NCI-H146 treated with DMSO at 0.1 percent for 48 hours (cell line): ENCODE data around the gene BMAL2.

ENCODE experiments used
- DNase-seq: peaks from one replicate; lab custom pipeline; 2025; ENCODE audit not compliant: unreplicated experiment; lab: John Stamatoyannopoulos, UW

BMAL2 gene

GRCh38 chr12:27319409-27319808 is 13.2 kb upstream of the BMAL2 start:
- no peak for DNase-seq

DNA sequence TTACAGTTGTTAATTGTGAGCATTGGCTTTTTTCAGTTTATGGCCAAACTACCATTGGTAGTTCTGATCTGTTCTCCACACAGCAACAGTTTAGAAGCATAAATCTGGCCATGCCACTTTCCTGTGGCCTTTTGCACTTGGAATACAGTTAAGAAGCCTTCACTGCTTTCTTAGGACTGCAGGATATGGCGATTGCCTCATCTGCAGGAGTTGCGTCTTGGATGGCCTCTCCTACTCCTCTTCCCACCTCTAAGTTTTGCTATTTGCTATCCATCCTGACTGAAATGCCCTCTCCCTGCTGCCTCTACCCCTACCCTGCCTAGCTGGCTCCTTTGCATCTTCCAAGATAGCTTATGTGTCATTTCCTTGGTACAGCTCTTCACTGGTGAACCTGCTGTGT is 12.8 kb upstream of the BMAL2 start:
- no peak for DNase-seq

DNA sequence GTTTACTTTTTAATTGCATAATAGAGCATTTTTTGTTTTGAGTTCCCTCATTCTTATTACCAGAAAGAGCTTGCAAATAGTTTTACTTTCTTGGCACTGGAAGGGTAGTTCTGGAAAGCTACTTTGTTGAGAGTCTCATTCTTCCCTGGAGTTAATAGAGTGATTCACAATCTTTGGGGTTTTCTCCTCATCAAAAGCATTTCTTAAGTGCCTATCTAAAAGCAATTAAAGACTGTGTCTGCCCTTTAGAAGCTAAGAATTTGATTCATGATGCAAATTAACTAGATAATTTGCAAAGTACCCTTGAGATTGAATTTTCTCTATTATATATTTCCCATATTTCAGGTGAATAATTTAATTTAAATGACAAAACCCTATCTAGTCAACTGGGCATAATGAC is 8.1 kb upstream of the BMAL2 start:
- DNase-seq: no peak

DNA sequence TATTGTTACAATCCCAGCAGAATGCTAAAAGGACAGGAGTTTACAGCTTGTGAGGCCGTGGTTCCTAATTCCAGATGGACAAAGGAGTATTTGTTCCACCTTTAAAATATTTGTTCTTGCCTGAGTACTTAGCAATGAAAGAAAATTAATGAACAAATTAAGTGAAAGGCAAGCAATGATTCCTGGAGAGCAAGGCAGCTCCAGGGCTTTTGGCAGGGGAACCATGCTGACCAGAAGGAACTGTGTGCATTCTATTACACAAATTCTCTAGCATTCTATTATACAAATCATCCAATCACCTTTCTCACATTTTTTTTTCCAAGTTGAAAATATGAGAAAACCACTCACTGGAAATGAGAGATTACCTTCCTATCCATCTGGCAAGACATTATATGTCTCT is 1.8 kb upstream of the BMAL2 start:
- no peak for DNase-seq

DNA sequence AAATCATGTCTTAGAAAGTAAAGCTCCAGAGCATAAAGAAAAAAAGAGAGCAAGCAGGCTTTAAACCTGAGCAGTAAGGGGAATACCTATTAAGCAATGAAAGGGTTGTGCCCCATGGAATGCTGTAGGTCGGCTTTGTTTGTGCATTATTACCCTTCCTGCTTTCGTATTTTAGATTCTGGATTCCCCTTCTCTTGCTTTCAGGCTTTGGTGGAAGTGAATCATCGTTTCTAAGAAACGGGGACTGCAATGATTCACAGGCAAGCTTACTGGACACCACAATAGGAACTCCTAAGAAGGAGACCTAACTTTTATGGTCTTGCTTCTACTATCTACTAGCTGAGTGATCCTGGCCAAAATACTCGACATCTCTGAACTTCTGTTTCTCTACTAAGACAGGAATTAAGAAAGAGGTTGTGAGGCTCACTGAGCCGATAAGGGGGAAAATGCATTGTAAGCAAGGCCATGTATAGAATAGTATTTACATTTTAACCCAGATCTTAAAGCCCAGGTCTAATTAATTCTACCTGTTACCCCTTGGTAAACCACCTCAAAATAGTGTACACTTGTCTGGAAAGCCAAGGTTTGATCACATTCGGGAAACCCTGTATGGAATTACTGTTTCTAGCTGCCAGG is 1.2 kb upstream of the BMAL2 start:
- DNase-seq: no peak

GRCh38 chr12:27331927-27332324 is 710 bp upstream of the BMAL2 start:
- no peak for DNase-seq

- DNase-seq: no peak
Observed at GRCh38 chr12:27332407-27332713, 276 bp upstream of the BMAL2 start.

DNA sequence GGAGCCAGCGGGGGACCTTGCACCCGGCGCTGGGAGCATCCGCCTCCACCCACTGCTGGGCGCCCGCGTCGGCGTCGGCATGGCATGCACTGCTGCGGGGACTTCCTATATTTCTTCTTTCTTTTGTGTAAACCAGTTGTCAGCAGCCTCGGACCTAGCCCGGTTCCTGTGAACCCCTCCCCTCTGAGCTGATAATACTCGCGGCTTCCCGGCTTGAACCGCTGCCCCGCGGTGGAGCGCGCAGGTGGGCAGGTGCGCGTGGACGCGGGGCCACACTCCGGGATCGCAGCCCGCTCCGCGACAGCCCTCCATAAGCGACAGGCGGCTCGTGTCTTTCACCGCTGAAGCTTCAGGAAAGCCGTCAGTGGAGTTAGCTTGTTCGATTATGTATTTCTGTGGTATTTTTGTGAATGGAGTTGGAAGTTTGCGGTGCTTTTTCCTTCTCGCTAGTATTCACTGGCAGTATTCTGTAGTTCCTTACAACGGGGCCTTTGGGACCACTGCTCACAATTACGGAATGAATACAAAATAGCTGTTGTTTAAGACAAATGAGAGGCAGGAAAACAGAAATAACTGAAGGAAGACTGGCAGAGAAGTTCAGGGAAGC is 870 bp downstream of the BMAL2 start:
- DNase-seq: peak; percentile 23

DNA sequence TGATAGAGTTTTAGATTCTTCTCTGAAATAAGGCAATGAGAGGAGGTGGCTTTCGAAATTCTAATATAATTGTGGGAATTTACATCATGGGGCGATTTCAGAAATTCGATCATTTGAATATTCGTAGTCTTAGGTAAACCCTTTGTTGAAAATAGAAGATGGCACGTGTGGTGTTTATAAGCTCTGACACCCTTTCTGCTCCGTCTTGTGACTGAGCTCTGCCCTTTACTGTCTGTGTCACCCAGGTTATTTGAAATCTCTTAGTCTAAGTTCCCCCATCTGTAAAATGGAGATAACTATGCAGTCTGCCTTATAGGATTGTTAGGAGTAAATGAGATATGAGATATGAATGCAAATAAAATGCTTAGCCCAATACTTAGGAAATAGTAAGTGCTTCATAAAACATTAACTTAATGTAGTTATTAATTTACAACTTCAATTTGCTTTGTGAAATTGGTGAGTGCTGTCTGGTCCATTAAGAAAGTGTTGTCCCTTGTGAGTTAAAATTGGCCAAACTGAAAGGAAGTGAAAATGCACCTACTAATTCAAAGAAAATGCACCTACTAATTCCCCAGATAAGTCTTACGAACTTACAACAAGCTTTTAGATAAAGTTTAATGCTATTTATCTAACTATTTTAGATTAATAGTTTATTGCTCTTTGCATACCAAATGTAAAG is 1.5 kb downstream of the BMAL2 start:
- no peak for DNase-seq

DNA sequence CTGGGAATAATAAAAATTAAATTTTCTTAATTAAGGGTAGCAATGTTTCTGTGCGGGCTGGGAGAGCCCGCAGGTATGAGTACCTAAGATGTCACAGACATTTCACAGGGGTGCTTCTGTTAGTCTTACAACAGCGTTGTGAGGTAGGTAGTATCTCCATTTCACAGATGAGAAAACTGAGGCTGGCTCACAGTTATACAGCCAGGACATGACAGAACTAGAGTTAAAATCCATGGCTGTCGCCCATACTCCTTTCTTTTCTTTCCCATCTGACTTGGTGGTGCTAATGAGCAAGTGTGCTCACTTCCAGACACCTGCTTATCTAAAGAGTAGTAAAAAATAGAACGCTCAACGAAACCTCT is 2.1 kb downstream of the BMAL2 start:
- DNase-seq: no peak

DNA sequence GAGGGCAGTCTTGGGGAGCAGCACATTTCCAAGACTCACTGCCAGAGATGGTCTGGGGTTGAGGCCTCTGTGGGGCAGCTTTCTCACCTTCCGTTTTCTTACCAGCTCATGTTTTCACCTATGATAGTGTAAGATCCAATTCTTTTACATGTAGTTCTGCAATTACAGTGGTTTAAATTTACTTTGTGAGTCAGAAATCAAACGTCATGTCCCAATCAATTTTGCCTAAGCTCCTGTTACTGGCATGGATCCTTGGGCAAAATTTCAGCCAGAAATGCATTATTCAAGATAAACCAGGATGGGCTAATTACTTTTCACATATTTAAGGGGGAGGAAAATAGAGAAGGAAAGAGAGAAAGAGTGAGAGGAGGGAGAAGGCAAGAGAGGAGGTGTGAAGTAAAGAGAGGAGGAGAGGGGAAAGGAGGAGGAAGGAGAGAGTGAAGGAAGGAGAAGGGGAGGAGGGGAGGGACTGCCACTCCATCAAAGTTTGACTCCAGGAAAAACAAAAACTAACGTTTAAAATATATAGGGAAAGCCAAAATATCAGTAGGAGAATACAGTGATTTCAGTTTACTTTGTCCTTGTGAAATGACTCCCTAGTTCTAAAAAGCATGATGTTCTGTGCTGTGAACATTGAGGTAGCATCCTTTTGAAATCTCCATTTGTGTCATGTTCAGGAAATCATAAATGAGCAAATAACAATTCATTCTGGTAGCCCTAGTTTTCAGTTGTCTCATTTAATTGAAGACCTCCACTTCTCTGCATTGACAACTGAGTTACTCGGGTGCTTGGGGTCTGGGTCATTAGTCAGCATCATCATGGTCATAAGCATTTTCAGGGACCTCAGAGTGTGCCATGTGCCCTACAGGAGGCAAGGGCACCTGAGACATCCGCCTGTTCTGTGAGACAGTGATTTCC is 3.0 kb downstream of the BMAL2 start:
- no peak for DNase-seq

- DNase-seq: no peak
Observed at GRCh38 chr12:27336282-27336653, 3.6 kb downstream of the BMAL2 start.

GRCh38 chr12:27337376-27337775 is 4.7 kb downstream of the BMAL2 start:
- DNase-seq: no peak

GRCh38 chr12:27338473-27338872 is 5.8 kb downstream of the BMAL2 start:
- DNase-seq: no peak

DNA sequence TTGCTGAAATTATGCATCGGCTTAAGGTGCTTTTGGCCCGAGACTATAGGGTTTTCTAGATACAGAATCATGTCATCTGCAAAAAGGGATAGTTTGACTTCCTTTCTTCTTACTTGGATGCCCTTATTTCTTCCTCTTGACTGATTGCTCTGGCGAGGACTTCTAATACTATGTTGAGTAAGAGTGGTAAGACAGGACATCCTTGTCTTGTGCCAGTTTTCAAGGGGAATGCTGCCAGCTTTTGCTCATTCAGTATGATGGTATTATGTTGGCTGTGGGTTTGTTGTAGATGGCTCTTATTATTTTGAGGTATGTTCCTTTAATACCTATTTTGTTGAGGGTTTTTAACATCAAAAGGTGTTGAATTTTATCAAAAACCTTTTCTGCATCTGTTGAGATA is 8.3 kb downstream of the BMAL2 start:
- no peak for DNase-seq

- no peak for DNase-seq
Observed at GRCh38 chr12:27342536-27342935, 9.9 kb downstream of the BMAL2 start.

GRCh38 chr12:27343255-27344000 is 10.8 kb downstream of the BMAL2 start:
- DNase-seq: no peak

DNA sequence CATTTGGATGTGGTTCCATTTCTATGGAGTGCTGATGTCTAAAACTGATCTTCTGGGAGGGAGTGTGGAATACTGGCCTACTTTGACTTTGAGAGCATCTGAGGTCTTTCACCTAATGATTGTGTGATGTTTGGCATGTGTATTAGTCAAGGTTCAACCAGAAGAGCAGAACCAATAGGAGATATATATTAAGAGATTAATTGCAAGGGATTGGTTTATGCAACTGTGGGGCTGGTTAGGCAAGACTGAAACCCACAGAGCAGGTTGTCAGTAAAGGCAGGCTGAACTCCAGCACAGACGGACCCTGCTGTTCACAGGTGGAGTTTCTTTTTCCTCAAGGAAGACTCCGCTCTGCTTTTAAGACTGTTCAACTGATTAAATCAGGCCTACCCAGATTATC is 11.6 kb downstream of the BMAL2 start:
- no peak for DNase-seq

DNA sequence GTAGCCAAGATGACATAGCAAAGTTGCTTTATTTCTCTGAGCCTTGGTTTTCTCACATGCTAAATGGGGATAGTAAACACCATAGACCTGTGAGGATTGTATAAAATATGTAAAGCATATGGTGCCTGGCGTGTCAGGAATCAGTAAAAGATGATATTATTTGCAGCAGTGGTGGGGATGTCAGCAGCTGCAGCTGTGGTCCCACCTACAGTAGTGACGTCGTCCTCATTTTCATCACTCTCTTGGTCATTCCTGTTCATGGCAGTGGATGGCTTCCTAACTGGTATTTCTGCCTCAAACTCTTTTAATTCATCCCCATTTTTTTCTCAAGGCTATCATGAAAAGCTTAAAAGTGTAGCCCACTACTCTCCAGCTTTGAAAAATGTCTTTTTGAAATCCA is 12.1 kb downstream of the BMAL2 start:
- no peak for DNase-seq

GRCh38 chr12:27345376-27345775 is 12.7 kb downstream of the BMAL2 start:
- no peak for DNase-seq

DNA sequence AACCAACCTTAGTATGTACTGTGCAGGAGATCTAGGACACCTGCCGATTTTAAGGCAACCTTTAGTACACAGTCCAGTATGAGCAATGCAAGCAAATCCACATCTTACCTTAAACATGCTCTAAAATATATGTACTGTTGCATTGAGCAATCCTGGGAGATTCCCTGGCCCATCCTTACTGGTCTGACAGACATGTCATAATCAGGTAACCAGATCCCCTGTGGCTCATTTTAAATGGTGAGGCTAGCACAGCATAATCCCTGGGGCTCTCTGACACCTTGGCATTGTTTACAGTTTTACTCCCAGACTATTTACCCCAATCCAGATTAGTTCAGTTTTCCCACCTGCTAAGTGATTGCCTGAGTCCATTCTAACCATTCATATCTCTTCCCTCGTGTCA is 15.1 kb downstream of the BMAL2 start:
- peak; percentile 76 for DNase-seq
